Inflammatory macrophage treated with lipopolysaccharide for 4 hours (primary cell): Measurements from ENCODE around the gene ASB1.
"Not testable (repeated sequence)": the region's sequence is repeated elsewhere in the genome, so short reads cannot be mapped to it uniquely, and the experiment has no call there.

Experiments
- DNase-seq: peaks from one replicate; pipeline ENCODE4 v3.0.0-alpha.2; 2020

The ASB1 gene

DNA sequence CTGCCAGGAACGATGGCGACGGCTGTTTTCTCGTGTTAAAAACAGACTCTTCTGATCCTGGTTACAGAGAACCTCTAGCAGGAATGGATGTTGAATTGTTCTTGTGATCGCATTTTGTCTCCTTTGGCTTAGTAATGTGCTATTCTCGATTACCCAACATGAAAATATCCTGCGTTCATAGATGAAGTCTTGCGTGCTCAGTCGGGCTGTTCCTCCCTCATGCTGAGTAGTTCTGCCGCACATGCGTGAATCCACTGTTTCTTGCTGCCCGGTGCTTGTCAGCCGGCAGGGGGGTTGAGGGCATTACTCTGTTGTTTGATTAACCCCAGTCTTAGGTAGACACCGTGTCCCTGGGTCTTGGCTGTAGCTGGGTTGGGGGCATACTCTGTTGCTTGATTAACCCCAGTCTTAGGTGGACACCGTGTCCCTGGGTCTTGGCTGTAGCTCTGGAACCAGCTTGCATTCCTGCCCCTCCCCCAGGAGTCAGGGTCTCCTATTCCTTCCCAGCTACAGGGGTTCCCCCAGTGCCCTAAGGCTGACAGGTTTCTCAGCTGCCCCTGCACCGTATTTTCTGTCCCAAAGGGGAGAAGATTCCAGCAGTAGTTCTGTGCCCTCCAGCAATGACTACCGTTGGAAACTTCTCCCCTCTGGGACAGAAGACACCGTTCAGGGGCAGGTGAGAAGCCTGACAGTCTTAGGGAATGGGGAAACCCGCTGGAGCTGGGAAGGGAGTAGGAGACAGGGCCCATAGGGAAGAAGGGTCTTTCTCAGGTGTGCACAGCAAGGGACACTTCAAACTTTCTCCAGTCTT is 22.1 kb upstream of the ASB1 start:
- DNase-seq = no peak

DNA sequence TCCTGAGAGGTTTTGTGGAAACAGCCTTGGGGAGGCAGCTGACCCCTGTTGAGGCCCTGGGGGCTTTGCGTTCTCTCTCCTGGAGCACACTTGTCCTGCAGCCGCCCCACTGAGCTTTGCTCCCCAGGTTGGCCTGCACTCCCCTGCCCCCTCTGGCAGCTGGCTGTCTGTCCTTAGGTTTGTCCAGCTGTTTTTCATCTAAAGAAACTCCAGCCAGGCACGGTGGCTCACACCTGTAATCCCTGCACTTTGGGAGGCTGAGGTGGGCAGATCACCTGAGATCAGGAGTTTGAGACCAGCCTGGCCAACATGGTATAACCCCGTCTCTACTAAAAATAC is 21.5 kb upstream of the ASB1 start:
- not testable (repeated sequence) for DNase-seq

DNA sequence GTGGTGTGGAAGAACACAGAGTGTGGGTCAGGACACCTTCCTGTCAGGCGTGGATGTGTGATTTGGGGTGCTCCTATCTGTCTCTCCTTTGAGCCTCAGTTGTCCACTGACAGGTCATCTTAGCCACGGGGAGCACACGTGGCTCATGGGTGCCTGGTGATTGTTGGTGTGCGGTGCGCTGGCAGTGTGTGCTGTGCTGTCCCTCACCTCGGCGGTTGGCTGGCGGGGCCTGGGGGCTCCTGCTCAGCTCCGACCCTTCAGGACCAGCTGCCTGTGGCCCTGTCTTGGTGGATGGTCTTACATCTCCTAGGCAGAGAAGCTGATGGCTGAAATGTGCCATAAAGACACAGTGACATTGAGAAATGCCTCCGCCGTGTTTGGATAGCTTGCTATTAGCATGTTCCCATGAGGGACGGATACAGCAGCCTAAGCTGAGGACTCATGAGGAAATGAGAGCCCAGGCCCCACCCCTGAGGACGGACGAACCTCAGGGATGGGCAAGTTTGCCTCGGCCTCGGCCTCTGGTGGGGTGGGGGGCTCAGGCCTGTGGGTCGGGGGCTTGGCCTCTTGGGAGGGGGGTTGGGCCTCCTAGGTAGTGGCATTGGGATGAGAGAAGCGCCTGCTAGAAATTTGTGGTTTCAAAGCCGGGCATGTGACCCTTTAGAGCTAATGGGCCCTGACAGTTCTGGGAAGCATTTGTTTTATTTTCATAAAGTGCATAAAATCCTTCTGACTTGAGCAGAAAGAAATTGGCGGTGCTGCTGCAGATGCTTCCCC is 20.3 kb upstream of the ASB1 start:
- no peak for DNase-seq

DNA sequence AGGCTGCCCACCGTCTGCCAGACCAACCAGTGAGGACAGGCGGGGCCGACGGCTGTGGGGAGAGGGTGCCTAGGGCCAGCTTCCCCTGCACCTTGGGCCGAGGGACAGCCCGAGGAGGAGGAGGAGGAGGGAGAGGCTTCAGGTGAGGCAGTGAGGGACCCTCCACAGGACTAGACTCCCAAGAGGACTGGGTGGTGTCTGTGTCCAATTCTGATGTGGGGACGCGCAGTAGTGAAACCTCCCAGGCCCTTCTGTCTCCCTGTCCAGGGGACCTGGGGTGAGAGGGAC is 19.8 kb upstream of the ASB1 start:
- no peak for DNase-seq

DNA sequence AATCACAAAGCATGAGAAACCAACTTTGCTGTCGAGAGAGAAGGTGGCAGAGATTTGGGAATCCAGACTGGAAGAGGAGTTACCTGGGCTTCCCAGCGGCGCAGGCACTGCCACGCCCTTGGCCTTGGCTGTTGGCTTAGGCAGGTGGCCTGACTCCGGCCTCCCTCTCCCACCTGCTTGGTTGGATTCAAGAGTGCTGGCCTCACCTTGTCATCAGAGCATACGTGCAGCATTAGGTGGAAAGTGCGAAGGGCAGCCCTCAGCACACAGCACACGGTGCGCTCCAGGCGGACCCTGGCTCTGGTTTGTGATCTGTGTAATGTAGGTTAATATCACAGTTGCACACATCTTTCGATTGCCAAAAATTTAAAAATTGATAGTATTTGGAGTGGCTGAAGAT is 19.2 kb upstream of the ASB1 start:
- no peak for DNase-seq

DNA sequence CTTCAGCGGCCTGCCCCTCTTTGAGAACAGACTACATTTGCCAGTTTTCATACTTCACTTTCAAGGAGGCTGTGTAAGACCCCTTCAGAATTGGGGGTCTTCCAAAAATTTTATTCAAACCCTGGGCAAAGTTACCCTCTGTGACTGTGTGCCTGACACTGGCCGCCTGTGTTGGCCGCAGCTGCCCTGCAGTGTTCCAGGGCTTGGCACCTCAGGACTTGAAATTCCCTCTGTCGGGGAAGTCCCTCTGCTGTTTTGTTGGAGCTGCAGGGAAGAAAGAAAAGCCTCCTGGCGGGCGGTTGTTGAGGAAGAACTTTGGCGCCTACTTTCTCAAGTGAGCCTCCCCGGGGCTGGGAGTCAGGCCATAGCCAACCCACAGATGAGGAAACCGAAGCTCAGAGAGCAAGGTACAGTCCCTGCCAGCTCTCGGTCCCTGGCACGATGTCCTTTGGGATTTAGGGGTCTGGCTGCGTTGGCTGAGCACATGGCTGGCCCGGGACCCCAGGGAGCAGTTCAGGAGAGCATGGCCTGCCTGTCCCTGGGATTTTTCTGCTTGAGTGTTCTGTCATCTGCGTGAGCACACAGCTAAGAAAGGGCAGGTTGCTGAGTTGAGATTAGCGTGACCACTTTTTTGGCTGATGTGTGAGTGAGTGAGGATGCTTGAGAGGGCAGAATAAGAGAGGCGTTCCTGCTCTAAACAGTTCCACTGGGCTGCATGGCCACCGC is 17.9 kb upstream of the ASB1 start:
- DNase-seq = no peak

DNA sequence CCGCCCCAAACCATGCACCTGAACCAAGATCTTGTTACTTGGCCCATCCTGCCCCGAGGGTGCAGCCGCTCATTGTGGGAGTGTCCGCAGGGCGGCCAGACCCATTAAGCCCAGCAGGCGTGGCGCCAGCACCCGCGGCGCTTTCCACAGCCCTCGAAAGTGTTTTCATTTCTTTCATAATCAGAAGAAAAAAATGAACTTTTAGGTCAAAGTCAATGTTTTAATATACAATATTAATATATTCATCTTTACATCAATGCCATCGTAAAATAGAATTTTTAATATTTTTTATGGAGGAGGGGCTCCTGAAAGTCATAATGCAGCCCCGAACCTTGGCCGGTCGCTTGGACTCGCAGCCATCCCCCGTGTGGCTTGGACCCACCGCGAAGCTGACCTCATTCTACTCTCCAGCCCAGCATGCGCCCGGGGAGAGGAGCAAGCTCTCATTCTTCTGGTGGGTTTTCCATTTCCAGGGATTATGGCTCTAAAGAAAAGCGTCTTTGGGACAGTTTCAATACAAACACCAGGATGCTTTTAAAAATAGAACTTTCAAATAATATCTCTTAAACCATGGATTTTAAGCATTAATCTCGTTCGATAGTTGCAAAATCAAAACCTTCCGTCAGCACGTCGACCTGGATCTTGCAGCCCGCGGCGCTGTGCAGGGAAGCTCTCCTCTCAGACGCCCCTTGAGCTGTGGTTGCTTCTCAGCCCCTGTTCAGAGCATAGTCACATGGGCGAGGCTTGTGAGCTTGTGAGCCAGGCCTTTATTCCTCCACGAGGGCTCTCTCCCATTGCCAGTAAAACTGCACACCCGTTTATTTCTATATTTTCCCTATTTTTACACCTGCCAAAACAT is 17.2 kb upstream of the ASB1 start:
- no peak for DNase-seq

DNA sequence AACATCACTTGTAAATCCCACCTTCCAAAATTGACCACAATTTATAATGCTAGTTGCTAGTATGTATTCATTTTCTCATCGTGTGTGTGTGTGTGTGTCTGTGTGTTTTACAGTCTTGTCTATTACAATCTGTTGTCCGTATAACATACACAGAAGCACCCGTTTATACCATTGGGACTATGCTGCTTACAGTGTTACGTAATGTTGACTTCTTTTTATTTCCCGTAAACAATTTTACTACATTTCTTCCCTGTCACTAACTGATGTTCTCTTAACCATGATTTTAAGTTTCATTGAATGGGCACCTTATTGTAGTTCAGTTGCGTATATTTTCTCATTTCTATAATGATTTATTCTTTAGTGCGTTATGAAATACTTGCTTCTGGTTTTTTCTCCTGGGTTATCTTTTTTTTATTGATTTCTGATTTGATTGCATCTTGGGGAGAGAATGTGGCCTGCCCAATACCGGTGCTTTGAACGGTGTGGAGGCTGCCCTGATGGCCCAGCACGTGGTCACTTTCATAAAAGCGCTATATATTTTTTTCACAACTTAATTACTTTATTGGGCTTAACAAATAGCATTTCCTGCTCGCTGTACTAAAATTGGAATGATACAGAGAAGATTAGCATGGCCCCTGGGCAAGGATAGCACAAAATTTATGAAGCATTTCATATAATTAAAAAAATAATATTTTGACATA is 14.5 kb upstream of the ASB1 start:
- DNase-seq = no peak

DNA sequence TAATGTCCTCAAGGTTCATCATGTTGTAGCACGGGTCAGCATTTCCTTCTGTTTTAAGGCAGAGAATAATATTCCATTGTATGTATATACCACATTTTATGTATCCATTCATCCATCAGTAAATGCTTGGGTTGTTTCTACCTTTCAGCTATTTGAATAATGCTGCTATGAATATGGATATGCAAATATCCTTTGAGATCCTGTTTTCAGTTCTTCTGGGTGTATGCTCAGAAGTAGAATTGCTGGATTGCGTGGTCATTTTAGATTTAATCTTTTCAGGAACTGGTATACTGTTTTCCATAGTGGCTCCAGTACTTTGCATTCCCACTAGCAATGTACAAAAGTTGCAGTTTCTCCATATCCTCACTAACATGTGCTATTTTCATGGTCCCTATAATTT is 13.4 kb upstream of the ASB1 start:
- DNase-seq = no peak

DNA sequence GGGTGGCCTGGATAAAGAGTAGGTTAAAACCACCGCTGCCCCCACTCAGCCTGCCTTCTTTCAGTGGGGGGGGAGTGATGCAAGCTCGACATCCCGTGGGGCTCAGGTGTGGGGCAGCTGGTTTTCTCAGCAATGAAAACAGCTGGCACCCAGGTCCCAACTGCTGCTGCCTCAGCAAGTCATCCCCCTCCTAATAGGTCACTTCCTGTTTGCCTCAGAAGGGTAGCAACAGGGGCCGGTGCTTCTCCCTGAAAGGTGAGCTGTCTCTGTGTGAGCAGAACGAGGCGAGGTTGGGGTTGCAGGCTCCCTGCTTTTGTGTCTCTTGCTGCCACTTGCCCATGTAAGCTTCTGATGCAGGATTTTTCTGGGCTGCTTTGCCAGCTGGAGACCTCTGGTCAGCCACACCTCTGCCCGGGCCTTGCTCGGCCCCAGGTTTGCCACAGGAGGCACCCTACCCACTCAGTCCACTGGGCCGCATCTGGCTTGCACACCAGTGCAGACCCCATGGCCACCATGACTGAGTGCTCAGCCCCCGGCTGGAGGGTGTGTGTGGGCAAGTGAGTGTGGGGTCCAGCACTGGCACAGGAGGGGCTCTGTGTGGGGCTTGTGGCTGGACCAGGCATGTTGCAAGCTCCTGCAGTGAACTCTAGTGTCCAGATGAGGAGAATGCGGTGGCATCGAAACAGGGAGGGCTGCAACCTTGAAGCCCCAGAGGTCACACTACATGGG is 11.5 kb upstream of the ASB1 start:
- no peak for DNase-seq

DNA sequence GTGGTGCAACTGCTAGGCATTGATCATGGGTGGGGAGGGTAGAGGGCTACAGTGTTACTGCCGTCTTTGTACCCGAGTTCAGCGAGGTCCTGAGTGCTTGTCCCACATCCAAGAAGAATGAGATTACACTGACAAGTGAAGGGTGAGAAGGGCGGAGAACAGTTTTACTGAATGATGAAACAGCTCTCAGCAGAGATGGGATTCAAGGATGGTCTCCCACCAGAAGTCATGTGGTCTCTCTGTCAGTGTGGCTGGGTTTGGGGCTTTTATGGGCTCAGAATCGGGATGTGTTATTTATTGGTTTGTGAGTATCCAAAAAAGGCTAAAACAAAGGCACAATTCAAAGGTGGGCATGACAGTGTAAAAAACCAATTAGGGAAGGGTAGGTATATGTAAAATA is 10.8 kb upstream of the ASB1 start:
- no peak for DNase-seq

DNA sequence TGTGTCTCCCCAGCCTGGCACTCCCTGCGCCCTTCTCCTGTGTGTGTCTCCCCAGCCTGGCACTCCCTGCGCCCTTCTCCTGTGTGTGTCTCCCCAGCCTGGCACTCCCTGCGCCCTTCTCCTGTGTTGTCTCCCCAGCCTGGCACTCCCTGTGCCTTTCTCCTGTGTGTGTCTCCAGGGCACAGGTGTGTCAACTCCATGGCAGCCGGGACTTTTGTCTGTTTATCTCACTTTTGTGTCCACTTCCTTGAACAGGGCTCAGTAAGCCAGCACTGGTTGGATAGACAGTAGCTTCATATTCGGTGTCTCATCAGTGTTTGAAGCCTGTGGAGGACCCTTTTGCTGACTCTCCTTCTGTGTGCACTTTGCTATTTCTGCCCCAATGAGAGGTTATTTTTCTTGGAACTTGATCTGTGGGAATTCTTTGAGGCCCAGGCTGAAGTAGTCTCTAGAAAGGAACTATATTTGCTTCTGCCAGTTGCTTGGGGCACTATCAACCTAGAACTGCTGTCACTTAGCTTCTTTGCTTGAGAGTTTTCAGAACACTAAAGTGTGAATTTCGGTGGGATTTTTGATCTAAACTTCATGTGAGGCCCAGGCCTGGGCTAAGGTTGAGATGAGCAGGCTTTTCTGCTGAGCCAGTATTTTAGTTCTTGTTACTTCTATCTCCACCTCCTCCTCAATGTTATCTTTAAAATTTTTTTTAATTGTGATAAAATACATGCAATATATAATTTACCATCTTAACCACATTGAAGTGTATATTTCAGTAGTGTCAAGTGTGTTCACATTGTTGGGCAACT is 8.3 kb upstream of the ASB1 start:
- no peak for DNase-seq

DNA sequence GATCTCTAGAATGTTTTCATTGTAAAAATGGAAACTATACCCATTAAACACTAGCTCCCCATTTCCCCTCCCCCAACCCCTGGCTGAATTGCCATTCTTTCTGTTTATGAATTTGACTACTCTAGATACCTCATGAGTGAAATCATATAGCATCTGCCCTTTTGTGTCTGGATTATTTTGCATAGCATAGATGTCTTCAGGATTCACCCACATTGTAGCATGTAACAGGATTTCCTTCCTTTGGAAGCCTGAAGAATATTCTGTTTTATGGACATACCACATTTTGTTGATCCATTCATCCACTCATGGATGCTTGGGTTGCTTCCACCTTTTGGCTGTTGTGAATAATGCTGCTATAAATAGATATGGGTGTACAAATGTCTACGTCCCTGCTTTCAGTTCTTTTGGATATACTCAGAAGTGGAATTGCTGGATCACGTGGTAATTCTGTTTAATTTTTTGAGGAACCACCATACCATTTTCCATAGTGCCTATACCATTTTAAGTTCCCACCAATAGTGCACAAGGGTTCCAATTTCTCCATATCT is 7.7 kb upstream of the ASB1 start:
- DNase-seq = no peak

DNA sequence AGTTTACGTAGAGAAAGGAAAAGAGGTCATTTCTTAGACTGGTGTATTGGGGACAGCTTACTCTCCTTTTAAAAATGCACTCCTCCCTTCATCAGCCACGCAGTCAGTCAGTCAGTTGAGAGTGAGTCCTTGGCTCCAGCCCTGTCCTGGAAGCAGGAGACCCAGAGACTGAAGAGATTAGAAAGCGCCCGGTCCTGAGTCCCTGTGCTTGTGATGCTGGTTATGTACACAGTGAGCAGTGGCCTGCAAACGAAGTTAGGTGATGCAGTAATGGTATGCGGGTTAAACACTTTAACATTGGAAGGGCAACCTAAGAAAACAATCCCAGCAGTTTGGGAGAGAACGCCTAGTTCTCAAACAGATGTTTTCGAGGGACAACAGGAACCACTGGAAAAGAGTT is 6.3 kb upstream of the ASB1 start:
- DNase-seq = no peak

DNA sequence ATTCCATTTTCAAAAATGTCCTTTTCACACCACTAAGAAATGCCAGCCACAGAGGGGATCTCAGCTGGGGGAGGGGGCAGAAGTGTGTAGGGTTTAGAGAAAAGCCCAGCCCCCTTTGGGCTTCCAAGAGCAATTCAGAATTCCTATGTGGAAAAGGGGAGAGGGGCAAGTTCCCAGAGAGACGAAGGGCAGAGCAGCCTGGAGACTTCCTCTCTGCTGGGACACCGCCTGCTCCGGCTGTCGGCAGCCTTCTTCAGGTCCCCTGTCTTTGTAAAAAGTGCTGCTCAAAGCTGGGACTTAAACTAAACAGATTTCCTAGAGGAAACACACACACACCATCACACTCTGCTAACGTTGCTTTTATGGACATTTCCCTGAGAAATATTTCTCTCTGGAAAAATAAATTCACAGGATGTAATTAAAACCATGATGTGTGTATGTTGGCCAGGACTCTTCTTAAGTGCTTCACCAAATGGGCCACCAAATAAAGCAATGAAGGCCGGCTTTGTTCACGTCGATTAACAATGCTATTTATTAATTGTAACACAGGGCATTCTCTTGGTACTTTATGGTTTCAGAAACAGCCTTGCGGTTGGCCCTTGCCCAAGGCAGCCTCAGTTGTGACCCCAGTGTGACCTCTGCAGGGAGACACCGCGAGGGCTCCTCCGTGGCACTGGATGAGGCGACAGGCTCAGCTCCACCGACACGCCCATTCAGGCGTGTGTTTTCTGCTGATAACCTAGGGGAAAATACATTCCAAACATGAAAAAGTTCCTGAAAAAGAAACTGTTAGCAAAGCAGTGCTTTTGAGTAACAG is 5.6 kb upstream of the ASB1 start:
- no peak for DNase-seq

DNA sequence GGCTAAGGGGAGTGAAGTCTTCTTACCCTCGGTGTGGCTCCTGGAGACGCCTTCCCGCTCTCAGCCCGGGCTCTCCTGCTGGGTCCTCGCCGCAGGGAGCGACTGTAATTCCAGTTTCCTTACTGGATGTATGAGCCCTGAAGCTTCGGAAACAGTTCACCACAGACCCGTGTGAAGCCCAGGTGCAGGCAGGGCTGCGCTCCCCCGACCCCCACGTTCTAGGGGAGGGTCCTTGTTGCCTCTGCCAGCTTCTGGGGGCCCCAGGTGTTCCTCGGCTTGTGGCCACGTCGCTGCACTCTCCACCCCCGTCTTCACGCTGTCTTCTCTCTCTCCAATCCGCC is 5.1 kb upstream of the ASB1 start:
- no peak for DNase-seq

DNA sequence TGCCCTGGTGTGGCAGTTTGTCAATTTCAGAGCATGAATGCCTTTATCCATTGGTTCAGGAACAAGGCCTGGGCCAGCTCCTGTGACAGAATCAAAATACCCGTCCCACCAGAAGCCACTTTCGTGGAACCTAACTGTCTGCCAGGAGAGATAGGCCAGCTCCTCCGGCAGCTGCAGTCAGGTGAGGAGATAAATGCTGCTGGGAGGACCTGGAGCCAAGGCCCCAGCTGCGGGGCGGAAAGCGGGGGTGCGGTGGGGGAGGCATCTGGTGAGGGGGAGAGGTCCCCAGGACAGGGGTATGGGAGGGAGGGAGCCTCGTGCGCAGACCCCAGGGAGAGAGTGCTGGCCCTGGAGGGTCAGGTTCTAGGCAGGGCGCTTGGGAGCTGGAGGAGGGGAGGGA is 4.4 kb upstream of the ASB1 start:
- DNase-seq = no peak

DNA sequence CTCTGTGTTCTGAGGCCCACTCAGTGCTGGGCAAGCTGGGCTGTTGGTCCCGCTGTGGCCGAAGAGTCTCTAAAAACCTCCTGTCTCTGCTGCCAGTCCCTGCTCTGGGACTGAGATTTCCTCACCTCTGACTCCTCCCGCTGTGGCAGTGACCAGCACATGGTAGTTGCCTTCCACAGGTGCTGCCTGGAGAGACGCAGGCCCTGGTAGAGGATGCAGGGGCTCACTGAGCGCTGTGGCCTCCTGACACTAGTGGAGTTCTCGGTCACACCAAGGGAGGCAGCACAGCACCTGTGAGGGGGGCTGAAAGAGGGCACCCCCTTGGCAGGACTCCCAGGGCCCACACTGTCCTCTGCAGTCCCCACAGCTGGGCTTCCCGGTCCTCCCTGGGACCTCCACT is 3.8 kb upstream of the ASB1 start:
- DNase-seq = no peak

DNA sequence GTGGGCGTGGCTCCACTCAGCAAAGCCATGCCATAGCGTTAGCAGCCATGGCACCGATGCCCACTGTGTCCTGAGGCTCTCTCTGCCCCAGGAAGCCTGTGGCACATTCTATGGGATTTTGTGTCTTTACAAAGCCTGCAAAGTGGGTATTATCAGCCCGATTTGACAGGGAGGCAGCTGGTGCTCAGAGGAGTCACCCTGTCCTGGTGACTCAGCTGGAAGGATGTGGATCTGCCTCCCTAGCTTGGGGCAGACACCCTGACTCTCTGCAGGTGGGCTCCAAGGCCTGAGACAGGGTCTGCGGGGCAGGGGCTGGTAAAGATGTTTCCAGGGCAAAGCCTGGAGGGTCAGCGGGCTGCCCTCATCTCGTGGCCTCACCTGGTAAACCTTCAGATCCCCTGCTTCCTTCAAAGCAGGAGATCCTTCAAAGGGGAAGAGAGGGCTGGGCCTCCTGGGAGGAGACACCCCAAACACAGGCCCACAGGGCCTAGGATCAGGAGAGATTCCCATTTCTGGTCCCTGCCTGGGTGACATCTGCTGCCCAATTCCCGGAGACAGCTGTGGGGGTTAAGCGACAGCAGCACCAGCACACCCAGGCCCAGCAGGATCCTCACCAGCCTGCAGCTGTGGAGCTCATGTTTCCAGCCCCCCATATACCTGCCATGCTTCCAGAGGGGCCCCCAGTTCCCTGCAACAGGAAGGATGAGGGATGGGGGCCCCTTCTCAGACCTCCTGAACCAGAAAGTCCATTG is 3.0 kb upstream of the ASB1 start:
- DNase-seq = no peak
